Transverse colon (tissue), 3 donors: ENCODE measurements around the gene MCL1.

Source experiments
- EP300 ChIP-seq: sonication (generic); formaldehyde crosslinking; IDR thresholded peaks from one replicate; pipeline ENCODE4 v1.6.1; 2017; ENCODE audit warnings: antibody characterized with exemption, low read depth
- POLR2A ChIP-seq: fragments of 450-650 bp; IDR thresholded peaks from one replicate; pipeline ENCODE4 v1.6.1; 2016; ENCODE audit warnings: antibody characterized with exemption, mild to moderate bottlenecking, moderate library complexity
- TF ChIP-seq, protein P1 (sequence below), 5 experiments: fragments of 200-600 bp in 3 of 5; fragments of 450-650 bp in 2 of 5; sonication (generic) in 3 of 5; IDR thresholded peaks; 1 replicate in 2 of 5; 2 replicates in 3 of 5; pipeline ENCODE4 v1.5.1; 2016 to 2017; ENCODE audit warnings: antibody characterized with exemption in 5 of 5, inconsistent platforms in 3 of 5, mild to moderate bottlenecking in 2 of 5, moderate library complexity in 1 of 5

DNA sequence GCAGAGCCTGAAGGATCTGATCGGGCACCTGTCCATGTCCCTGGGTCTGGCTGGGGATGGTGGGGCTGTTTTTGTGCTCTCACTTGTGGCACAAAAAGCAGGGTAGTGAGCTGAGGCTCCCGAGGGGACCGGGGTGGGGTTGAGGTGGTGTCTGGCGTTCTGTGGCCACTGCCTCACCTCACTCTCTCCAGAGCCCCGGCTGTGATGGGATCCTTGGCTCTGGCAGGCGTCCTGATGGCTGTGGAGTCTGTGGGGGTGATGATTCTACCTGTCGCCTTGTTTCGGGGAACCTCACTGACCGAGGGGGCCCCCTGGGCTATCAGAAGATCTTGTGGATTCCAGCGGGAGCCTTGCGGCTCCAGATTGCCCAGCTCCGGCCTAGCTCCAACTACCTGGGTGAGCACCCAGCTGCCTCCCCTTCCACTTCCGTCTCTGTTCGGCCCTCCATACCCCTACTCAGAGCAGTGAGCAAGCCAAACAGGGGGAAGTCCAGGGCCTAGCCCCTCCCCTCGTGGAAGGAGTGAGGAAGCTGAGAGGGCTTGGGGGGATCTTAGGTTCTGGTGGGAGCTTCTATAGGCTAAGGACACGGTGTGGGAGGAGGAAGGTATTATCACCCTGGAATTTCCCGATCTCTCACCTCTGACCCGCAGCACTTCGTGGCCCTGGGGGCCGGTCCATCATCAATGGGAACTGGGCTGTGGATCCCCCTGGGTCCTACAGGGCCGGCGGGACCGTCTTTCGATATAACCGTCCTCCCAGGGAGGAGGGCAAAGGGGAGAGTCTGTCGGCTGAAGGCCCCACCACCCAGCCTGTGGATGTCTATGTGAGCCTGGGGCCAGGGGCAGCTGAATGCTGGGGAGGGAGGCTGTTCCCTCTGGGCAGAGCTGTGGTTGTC, 23.2 kb downstream of the MCL1 start:
- TF ChIP-seq, protein P1, sequence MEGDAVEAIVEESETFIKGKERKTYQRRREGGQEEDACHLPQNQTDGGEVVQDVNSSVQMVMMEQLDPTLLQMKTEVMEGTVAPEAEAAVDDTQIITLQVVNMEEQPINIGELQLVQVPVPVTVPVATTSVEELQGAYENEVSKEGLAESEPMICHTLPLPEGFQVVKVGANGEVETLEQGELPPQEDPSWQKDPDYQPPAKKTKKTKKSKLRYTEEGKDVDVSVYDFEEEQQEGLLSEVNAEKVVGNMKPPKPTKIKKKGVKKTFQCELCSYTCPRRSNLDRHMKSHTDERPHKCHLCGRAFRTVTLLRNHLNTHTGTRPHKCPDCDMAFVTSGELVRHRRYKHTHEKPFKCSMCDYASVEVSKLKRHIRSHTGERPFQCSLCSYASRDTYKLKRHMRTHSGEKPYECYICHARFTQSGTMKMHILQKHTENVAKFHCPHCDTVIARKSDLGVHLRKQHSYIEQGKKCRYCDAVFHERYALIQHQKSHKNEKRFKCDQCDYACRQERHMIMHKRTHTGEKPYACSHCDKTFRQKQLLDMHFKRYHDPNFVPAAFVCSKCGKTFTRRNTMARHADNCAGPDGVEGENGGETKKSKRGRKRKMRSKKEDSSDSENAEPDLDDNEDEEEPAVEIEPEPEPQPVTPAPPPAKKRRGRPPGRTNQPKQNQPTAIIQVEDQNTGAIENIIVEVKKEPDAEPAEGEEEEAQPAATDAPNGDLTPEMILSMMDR (IDR thresholded peaks at IDR 0.05): no peak
- TF ChIP-seq POLR2A: no peak
- TF ChIP-seq EP300: no peak
